Endothelial cell of umbilical vein (primary cell): ENCODE data around the gene DUS2. TPM values are rescaled to one million over a fixed set of nuclear protein-coding genes. Genes with fewer than 3 reads are reported as not detected.

Experiments
- BruUV-seq: library from RNA; stranded (reverse); fragments of 400-500 nt; replicated peaks from 2 replicates; lab custom pipeline; 2021; lab: Mats Ljungman, UMichigan
- CTCF ChIA-PET: fragments of 300-600, 350-600 bp; sonication (Branson Sonifier 250); formaldehyde crosslinking; loops from one replicate; lab custom pipeline; 2021; ENCODE audit warnings: antibody characterized with exemption, inconsistent platforms; lab: Charles Lee
- POLR2A ChIA-PET: fragments of 300-600, 350-600 bp; sonication (Branson Sonifier 250); formaldehyde crosslinking; loops from one replicate; lab custom pipeline; 2021; ENCODE audit warnings: antibody characterized with exemption, inconsistent platforms; lab: Charles Lee
- DNase-seq: peaks from one replicate; pipeline ENCODE4 v3.0.0-alpha.2; 2011; ENCODE audit warnings: low read depth, low spot score
- FAIRE-seq: peaks from 2 replicates; lab custom pipeline; 2011; peaks lifted over from hg19 to GRCh38; lab: Jason Lieb, UNC
- H2AFZ ChIP-seq: 2 replicates; pipeline ENCODE4 v1.6.0; 2012; ENCODE audit warnings: low read depth, low read length, control low read depth, inconsistent platforms
- H3K27ac ChIP-seq: 2 replicates; pipeline ENCODE4 v1.5.1; 2011; ENCODE audit warnings: low read depth, mild to moderate bottlenecking, control low read depth, low read length, moderate library complexity; ENCODE audit not compliant: insufficient read depth
- H3K27me3 ChIP-seq, 2 experiments: 2 replicates each; pipeline versions ENCODE4 v1.6.0 to v1.6.1; 2011; ENCODE audit warnings: low read length in 2 of 2, mixed read lengths in 1 of 2; ENCODE audit not compliant: control insufficient read depth in 2 of 2, insufficient read depth in 2 of 2
- H3K36me3 ChIP-seq, 2 experiments: 2 replicates in 1 of 2; 3 replicates in 1 of 2; pipeline ENCODE4 v1.5.1; 2011; ENCODE audit warnings: low read length in 2 of 2, mild to moderate bottlenecking in 1 of 2, moderate library complexity in 1 of 2; ENCODE audit not compliant: control insufficient read depth in 2 of 2, insufficient read depth in 2 of 2; ENCODE audit errors: extremely low read depth in 1 of 2
- H3K4me1 ChIP-seq: 3 replicates; pipeline ENCODE4 v1.5.1; 2011; ENCODE audit warnings: mild to moderate bottlenecking, low read length; ENCODE audit not compliant: control insufficient read depth, insufficient read depth; ENCODE audit errors: extremely low read depth
- H3K4me2 ChIP-seq: 2 replicates; pipeline ENCODE4 v1.6.1; 2011; ENCODE audit warnings: low read length, control low read depth, mixed read lengths; ENCODE audit not compliant: insufficient read depth
- H3K4me3 ChIP-seq, 3 experiments: fragments of 200-600 bp in 1 of 3; sonication (generic), shearing (Covaris generic) in 1 of 3; replicated peaks in 1 of 3; 2 replicates each; pipeline ENCODE4 v1.5.1; 2011 to 2016; ENCODE audit warnings: control low read depth in 3 of 3, low read length in 3 of 3, mild to moderate bottlenecking in 2 of 3, inconsistent platforms in 1 of 3, low read depth in 1 of 3, moderate library complexity in 1 of 3; ENCODE audit not compliant: insufficient read depth in 1 of 3
- H3K79me2 ChIP-seq: 2 replicates; pipeline ENCODE4 v1.6.0; 2012; ENCODE audit warnings: low read length, inconsistent platforms; ENCODE audit not compliant: control insufficient read depth, insufficient read depth
- H3K9ac ChIP-seq: replicated peaks from 2 replicates; pipeline ENCODE3; 2011; ENCODE audit warnings: low read length, control low read depth; ENCODE audit not compliant: insufficient read depth; ENCODE audit errors: extremely low read depth
- H3K9me1 ChIP-seq: replicated peaks from 3 replicates; pipeline ENCODE4 v1.6.0; 2011; ENCODE audit warnings: mild to moderate bottlenecking, low read length; ENCODE audit not compliant: control insufficient read depth, insufficient read depth; ENCODE audit errors: extremely low read depth
- H3K9me3 ChIP-seq: replicated peaks from 2 replicates; pipeline ENCODE4 v1.5.1; 2012; ENCODE audit warnings: low read length, inconsistent platforms; ENCODE audit not compliant: control insufficient read depth, insufficient read depth
- H4K20me1 ChIP-seq: replicated peaks from 2 replicates; pipeline ENCODE3; 2011; ENCODE audit warnings: mild to moderate bottlenecking, low read length; ENCODE audit not compliant: control insufficient read depth, insufficient read depth; ENCODE audit errors: extremely low read depth
- EZH2 ChIP-seq: IDR thresholded peaks from 2 replicates; pipeline ENCODE4 v1.6.1; 2012; ENCODE audit warnings: borderline replicate concordance, low read depth, mild to moderate bottlenecking, moderate library complexity, low read length, inconsistent platforms; ENCODE audit not compliant: severe bottlenecking
- FOS ChIP-seq: IDR thresholded peaks from 2 replicates; pipeline ENCODE4 v1.6.1; 2011; ENCODE audit warnings: mild to moderate bottlenecking, low read length, moderate library complexity, borderline replicate concordance; ENCODE audit not compliant: insufficient read depth
- GATA2 ChIP-seq: IDR thresholded peaks from 2 replicates; pipeline ENCODE4 v1.7.0; 2011; ENCODE audit warnings: low read depth, mild to moderate bottlenecking, moderate library complexity, mixed read lengths, low read length; ENCODE audit not compliant: insufficient read length, insufficient read depth
- JUN ChIP-seq: IDR thresholded peaks from 2 replicates; pipeline ENCODE4 v1.6.1; 2011; ENCODE audit warnings: borderline replicate concordance, low read depth; ENCODE audit not compliant: insufficient read length, insufficient read depth
- MAX ChIP-seq: IDR thresholded peaks from 2 replicates; pipeline ENCODE4 v1.6.1; 2011; ENCODE audit not compliant: insufficient read depth, insufficient read length
- POLR2A ChIP-seq: IDR thresholded peaks from 2 replicates; pipeline ENCODE4 v1.6.1; 2012; ENCODE audit warnings: low read depth, mild to moderate bottlenecking, control low read depth, low read length
- POLR2AphosphoS5 ChIP-seq: IDR thresholded peaks from 2 replicates; pipeline ENCODE4 v1.6.1; 2012; ENCODE audit warnings: low read depth, mild to moderate bottlenecking, control low read depth, low read length, moderate library complexity; ENCODE audit not compliant: insufficient read depth
- dilution Hi-C: fragments of 300-500 bp; cut with MboI; formaldehyde crosslinking; loops from one replicate; pipeline ENCODE4 v1.15.0; 2019; ENCODE audit warnings: low sequenced_read_pairs; ENCODE audit not compliant: extremely low pct_ligation_motif_present
- intact Hi-C: fragments of 100-400 bp; cut with micrococcal nuclease; formaldehyde crosslinking; loops from one replicate; pipeline ENCODE4 v1.10.0; 2022
- polyA plus RNA-seq, 4 experiments: library from polyadenylated mRNA; depleted of rRNA in 3 of 4; stranded (reverse) in 3 of 4; unstranded in 1 of 4; fragments of >200 nt; gene quantifications; 2 replicates each; pipeline versions ENCODE4 v1.2.1 to v1.2.3, GENCODE V29; 2011 to 2012; ENCODE audit warnings: missing spikeins in 1 of 4
- total RNA-seq: library from RNA; stranded (reverse); gene quantifications from 2 replicates; pipeline ENCODE4 v1.2.3, GENCODE V29; 2021

Gene DUS2
- total and polyA plus RNA-seq, 2 donors (not counting 3 experiments of a cell fraction or from before 2014, with no cell fraction given), result 16.4 to 21.7 TPM

GRCh38 chr16:68072038-68072695 is 49.1 kb downstream of the DUS2 start:
- Histone ChIP-seq H3K27me3 (no peaks in the 10 kb centered on the region), H3K9me1 (no peaks in the 10 kb centered on the region), H3K4me3 (no peak overlapping the region), H3K79me2 (no peaks in the 10 kb centered on the region), H4K20me1 (no peaks in the 10 kb centered on the region), H3K4me2 (no peak overlapping the region), H3K27ac (no peak overlapping the region), H3K4me1 (no peaks in the 10 kb centered on the region), H3K9me3 (no peaks in the 10 kb centered on the region), H3K36me3 (peaks cover 0 to 36% of the 10 kb centered on the region in 2 experiments), H3K9ac (no peak overlapping the region), H2AFZ (no peak overlapping the region)
- BruUV-seq, result no TSS peak
- ChIA-PET POLR2A (interaction anchor here (0.5 kb wide), 1 partner anchor 79 kb away, joined by 3 read pairs; no protein-coding TSS in a partner anchor), CTCF (interaction anchor here (1.0 to 3.6 kb wide), 3 partner anchors 12 to 158 kb away, joined by 3 to 12 read pairs (median 4); partner anchors contain the start of gene NFATC3)
- no peak for TF ChIP-seq POLR2AphosphoS5
- TF ChIP-seq MAX, result no peak
- no peak for TF ChIP-seq EZH2
- TF ChIP-seq JUN, result no peak
- TF ChIP-seq FOS, result no peak
- TF ChIP-seq GATA2, result no peak
- no peak for TF ChIP-seq POLR2A
- FAIRE-seq, result no peak
- dilution Hi-C loops, result no loop called here
- DNase-seq, result no peak
- intact Hi-C loops, result no loop called here
